T-helper 22 cell (primary cell): ENCODE data around the gene SLC17A5.
A peak's percentile ranks its signal among the peaks of the same experiment; 100 is the strongest.
"Not testable (repeated sequence)": the region's sequence is repeated elsewhere in the genome, so short reads cannot be mapped to it uniquely, and the experiment has no call there.

Source experiments
- DNase-seq: peaks from one replicate; pipeline ENCODE4 v3.0.0-alpha.2; 2020; ENCODE audit warnings: low read depth

SLC17A5 gene

DNA sequence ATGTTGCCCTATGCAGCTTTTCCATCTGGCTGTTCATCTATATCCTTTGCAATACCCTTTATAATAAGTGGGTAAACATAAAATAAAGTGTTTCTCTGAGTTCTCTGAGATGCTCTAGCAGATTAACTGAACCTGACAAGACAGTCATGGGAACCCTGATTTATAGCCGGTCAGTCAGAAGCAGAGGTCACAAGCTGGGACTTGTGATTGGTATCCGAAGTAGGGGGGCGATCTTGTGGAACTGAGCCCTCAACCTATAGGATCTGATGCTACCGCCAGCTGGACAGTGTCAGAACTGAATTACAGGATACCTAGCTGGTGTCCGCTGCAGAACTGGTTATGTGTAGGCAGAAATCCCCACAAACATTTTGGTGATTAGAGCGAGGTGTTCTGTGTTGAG lies 39.0 kb downstream of the SLC17A5 start:
- DNase-seq = no peak

- no peak for DNase-seq
Observed at GRCh38 chr6:73613806-73614536, 39.8 kb downstream of the SLC17A5 start.

GRCh38 chr6:73612611-73613010 lies 41.2 kb downstream of the SLC17A5 start:
- no peak for DNase-seq

GRCh38 chr6:73610444-73611275 lies 43.1 kb downstream of the SLC17A5 start:
- DNase-seq = no peak

DNA sequence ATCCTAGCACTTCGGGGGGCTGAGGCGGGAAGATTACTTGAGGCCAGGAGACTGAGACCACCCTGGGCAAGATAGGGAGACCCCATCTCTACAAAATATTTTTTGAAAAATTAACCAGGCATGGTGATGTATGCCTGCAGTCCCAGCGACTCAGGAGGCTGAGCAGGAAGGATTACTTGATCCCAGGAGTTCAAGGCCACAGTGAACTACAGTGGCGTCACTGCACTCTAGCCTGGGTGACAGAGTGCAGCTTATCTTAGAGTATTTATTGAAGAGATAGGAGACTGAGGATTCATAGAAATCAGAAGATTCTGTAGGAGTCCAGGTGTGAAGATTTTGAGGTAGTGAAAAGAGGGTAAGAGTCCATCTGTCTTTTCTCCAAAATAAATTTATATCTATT lies 45.0 kb downstream of the SLC17A5 start:
- DNase-seq = no peak

DNA sequence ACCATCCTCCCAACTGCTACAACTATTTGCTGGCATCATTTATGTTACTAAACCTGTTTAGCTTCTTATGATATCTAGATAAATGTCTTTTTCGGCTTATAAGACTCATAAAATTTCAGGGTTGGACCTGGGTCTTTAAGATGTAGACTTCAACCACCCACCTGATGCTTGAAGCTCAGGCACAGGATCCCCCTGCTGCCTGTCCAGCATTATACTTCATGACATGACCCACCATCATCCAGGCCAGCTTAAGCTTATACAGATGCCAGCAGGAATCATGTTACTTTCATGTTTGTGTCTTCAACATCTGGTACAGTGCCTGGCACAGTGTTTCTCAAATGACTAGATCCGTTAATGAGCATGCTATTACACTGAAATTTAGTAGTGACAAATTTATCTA lies 47.4 kb downstream of the SLC17A5 start:
- no peak for DNase-seq

GRCh38 chr6:73604461-73604860 lies 49.3 kb downstream of the SLC17A5 start:
- no peak for DNase-seq

- no peak for DNase-seq
Observed at GRCh38 chr6:73604020-73604419, 49.8 kb downstream of the SLC17A5 start.

DNA sequence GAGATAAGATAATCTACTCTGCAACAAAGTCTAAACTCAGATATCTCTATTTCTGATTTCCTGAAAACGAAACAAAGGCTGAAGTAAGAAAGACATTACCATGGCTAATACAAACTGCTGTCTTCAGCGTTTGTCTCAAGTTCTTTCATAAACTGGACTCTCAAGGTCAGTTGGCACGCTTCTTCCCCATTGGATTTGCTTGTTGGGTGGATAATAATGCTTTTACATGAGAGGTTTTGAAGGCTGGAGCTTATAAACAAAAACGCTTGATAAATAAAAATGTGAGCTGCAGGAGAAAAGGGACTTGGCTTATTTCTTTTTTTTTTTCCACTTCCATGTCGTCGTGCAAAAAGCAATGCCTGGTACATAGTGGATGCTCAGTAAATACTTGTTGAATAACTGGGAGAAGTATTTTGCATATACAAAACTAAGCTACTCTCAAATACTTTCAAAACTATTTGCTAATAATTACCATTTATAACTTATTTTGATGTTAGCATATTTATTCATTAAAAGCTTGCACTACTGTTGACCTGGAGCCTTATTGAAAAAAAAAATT lies 67.3 kb downstream of the SLC17A5 start:
- no peak for DNase-seq

GRCh38 chr6:73585566-73586415 lies 68.0 kb downstream of the SLC17A5 start:
- no peak for DNase-seq

- no peak for DNase-seq
Observed at GRCh38 chr6:73581293-73581692, 72.5 kb downstream of the SLC17A5 start.

DNA sequence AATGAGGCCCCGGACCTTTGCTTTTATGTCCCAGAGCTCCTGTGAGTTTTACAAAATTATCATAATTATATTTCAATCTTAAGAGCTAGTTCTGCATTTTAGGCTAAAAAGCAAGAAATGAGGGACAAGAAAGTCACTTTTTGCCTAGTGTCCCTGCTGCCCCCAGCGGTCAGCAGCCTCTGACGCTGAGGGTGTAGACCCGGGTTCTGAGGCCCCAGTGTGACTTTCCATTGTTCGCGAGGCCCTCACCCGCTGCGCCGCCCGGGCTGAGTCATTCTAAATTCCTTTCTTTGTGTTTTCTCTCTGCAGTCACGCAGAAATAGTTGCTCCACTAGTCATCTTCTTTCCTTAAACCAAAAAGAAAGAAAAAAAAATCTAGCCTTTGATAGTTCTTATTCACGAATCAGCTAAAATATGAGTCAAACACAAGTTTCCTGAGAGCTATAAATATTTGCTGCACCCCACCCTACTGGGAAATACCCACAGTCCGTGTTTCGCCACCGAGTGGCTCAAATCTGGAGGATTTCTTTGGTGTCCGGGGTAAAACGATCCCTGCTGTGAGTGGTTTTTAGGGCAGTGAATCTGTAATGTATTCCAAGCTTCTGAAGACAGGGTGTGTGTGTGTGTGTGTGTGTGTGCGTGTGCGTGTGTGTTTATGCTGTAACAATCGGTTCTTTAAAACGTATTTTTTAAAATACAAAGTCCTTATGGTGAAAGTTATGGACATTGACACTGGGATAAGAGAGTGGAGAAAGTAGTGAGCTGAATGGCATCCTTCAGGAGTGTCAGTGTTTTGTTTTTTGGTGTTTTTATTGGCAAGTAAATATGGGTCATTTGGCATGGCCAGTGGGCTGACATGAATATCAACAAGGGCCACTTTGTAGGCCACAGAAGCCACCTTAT lies 73.3 kb downstream of the SLC17A5 start:
- DNase-seq = peak; percentile 24

DNA sequence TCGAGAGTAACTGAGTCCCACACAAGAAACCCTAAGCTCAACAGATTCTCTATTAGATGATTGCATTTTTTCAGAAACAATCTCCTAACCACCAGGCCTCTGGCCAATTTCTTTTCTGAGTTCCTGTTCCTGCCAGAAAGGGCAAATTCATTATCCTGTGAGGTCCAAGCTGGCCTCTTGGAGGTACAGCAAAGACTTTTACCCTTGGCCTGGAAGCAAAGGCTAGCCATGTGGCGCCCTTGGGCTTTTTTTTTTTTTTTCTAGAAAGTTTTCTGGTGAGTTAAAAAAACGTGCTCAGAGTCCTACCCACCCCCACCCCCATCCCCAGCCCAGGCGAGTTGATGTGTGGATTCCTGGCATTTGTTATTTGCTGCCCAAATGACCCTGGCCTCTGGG lies 73.9 kb downstream of the SLC17A5 start:
- DNase-seq = no peak

GRCh38 chr6:73579389-73579788 lies 74.4 kb downstream of the SLC17A5 start:
- DNase-seq = no peak

DNA sequence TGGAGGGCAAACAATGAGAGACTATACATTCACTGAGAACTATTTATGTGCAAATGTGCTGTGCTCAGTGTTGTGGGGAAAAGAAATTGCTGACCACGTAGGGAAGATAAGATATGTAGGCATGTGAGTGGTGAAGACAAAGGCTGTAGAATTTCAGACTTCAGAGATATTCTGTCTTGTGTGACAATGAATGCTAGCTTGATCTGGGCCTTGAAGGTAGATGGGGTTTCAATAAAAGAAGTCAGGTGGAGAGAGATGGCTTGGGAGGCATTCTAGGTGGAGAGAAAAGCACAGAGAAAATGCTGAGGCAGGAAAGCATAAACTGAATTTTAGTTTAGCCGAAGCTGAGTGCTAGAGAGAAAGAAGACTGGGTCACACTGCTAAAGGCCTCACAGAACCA lies 76.1 kb downstream of the SLC17A5 start:
- DNase-seq = no peak

- not testable (repeated sequence) for DNase-seq
Observed at GRCh38 chr6:73572531-73572930, 81.3 kb downstream of the SLC17A5 start.

DNA sequence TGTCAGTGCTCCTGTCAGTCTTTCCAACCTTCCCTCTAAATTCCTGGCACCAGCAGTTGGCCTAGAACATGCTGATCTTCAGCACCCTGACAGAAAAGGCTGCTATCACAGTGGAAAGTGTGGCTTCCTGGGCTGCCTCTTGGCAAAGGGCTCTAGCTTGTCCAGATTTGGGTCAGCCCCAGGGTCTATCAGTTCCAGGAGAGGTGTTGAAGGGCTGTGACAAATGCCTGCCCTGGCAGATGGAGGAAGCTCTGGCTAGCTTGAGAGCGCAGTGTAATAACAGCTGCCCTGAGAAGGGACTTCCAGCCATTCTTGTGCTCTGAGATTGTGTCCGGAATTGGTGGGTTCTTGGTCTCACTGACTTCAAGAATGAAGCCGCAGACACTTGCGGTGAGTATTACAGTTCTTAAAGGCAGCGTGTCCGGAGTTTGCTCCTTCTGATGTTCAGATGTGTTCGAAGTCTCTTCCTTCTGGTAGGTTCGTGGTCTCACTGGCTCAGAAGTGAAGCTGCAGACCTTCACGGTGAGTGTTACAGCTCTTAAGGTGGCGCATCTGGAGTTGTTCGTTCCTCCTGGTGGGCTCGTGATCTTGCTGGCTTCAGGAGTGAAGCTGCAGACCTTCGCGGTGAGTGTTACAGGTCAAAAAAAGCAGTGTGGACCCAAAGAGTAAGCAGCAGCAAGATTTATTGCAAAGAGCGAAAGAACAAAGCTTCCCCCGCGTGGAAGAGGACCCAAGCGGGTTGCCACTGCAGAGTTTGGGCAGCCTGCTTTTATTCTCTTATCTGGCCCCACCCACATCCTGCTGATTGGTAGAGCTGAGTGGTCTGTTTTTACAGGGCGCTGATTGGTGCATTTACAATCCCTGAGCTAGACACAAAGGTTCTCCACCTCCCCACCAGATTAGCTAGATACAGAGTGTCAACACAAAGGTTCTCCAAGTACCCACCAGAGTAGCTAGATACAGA lies 82.3 kb downstream of the SLC17A5 start:
- DNase-seq = not testable (repeated sequence)

GRCh38 chr6:73569121-73569520 lies 84.7 kb downstream of the SLC17A5 start:
- DNase-seq = no peak

- DNase-seq = no peak
Observed at GRCh38 chr6:73566954-73567591, 86.7 kb downstream of the SLC17A5 start.
